Esophagus mucosa (tissue), 1 donor: Measurements from ENCODE around the gene CDC27. TPM values are rescaled to one million over a fixed set of nuclear protein-coding genes. Genes with fewer than 3 reads are reported as not detected.

Experiments
- total RNA-seq: library from RNA; stranded (reverse); gene quantifications from one replicate; pipeline ENCODE4 v1.2.4, GENCODE V29; 2023
- donor health status: DM: yes; HTN: yes; CAD: no.

CDC27 gene
- total RNA-seq, 1 donor from 2014 or later = 50.6 TPM

Other genes starting within 250 kb of the CDC27 start
- not detected for gene RPRML, start 210.0 kb downstream of the CDC27 start, total RNA-seq
- not detected for gene MYL4, start 20.1 kb upstream of the CDC27 start, total RNA-seq
- gene ITGB3, start 64.5 kb upstream of the CDC27 start, total RNA-seq = 1.7 TPM
- 2.0 TPM for gene EFCAB13, start 134.7 kb upstream of the CDC27 start, total RNA-seq